ENCODE measurements around the gene CLTCL1.

DNA sequence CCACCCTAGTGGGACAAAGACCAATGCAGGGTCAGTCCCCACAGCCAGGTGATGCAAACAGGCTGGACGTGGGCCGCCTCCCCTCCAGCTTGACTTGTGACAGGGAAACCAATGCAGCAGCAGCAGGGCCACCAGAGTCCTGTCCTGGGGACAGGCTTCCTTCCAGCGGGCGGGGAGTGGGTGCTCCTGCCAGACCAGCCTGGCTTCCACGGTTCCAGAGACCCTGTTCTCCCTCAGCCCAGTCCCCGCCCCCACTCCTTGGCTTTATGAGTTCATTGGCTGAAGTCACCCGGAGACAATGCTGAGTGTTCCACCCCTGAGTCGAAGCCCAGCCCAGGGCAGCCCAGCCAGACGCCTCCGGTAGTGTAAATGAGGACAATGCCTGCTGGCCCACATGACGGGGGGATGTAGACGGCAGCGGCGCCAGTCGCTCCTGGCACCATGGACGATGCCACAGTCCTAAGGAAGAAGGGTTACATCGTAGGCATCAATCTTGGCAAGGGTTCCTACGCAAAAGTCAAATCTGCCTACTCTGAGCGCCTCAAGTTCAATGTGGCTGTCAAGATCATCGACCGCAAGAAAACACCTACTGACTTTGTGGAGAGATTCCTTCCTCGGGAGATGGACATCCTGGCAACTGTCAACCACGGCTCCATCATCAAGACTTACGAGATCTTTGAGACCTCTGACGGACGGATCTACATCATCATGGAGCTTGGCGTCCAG lies 160.4 kb downstream of the CLTCL1 start, which contains the start of gene TSSK2:
- TF ChIP-seq, protein P1, sequence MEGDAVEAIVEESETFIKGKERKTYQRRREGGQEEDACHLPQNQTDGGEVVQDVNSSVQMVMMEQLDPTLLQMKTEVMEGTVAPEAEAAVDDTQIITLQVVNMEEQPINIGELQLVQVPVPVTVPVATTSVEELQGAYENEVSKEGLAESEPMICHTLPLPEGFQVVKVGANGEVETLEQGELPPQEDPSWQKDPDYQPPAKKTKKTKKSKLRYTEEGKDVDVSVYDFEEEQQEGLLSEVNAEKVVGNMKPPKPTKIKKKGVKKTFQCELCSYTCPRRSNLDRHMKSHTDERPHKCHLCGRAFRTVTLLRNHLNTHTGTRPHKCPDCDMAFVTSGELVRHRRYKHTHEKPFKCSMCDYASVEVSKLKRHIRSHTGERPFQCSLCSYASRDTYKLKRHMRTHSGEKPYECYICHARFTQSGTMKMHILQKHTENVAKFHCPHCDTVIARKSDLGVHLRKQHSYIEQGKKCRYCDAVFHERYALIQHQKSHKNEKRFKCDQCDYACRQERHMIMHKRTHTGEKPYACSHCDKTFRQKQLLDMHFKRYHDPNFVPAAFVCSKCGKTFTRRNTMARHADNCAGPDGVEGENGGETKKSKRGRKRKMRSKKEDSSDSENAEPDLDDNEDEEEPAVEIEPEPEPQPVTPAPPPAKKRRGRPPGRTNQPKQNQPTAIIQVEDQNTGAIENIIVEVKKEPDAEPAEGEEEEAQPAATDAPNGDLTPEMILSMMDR (IDR thresholded peaks at IDR 0.05), result no peak
- TF ChIP-seq EZH2 (IDR thresholded peaks at IDR 0.05; ENCODE audit: borderline replicate concordance, insufficient read depth, low read depth, low read length, poor library complexity, severe bottlenecking), result no peak

Measured in B cell (primary cell).